Cardiac fibroblast (primary cell): ENCODE measurements around the gene GMCL1.
"Not testable (repeated sequence)": the region's sequence is repeated elsewhere in the genome, so short reads cannot be mapped to it uniquely, and the experiment has no call there.

Experiments used
- DNase-seq, 2 donors: peaks; one replicate each; pipeline versions ENCODE4 v3.0.0 to v3.0.0-alpha.2; 2010; ENCODE audit warnings: low read depth in 2 of 2
- H3K4me3 ChIP-seq, 2 donors: replicated peaks in 1 of 2; 1 replicate in 1 of 2; 2 replicates in 1 of 2; pipeline ENCODE4 v1.5.1; 2011; ENCODE audit warnings: low read depth in 2 of 2, low read length in 2 of 2, mild to moderate bottlenecking in 2 of 2, moderate library complexity in 1 of 2
- TF ChIP-seq, protein P1 (sequence below): IDR thresholded peaks from one replicate; pipeline ENCODE4 v1.5.1; 2011; ENCODE audit warnings: low read depth, mild to moderate bottlenecking, low read length, inconsistent platforms

GMCL1 gene

GRCh38 chr2:69847068-69847828, 17.8 kb downstream of the GMCL1 start:
- TF ChIP-seq, protein P1, sequence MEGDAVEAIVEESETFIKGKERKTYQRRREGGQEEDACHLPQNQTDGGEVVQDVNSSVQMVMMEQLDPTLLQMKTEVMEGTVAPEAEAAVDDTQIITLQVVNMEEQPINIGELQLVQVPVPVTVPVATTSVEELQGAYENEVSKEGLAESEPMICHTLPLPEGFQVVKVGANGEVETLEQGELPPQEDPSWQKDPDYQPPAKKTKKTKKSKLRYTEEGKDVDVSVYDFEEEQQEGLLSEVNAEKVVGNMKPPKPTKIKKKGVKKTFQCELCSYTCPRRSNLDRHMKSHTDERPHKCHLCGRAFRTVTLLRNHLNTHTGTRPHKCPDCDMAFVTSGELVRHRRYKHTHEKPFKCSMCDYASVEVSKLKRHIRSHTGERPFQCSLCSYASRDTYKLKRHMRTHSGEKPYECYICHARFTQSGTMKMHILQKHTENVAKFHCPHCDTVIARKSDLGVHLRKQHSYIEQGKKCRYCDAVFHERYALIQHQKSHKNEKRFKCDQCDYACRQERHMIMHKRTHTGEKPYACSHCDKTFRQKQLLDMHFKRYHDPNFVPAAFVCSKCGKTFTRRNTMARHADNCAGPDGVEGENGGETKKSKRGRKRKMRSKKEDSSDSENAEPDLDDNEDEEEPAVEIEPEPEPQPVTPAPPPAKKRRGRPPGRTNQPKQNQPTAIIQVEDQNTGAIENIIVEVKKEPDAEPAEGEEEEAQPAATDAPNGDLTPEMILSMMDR = no peak
- no peak for DNase-seq
- H3K4me3 ChIP-seq = no peak overlapping the region

GRCh38 chr2:69848186-69848790, 18.8 kb downstream of the GMCL1 start:
- H3K4me3 ChIP-seq = no peak overlapping the region
- TF ChIP-seq, protein P1 = no peak
- DNase-seq = peak in 1 of 2 donors; percentile 2

- TF ChIP-seq, protein P1 = no peak
- DNase-seq = no peak
- no peak overlapping the region for H3K4me3 ChIP-seq
Measured at GRCh38 chr2:69858261-69858660, 28.8 kb downstream of the GMCL1 start.

DNA sequence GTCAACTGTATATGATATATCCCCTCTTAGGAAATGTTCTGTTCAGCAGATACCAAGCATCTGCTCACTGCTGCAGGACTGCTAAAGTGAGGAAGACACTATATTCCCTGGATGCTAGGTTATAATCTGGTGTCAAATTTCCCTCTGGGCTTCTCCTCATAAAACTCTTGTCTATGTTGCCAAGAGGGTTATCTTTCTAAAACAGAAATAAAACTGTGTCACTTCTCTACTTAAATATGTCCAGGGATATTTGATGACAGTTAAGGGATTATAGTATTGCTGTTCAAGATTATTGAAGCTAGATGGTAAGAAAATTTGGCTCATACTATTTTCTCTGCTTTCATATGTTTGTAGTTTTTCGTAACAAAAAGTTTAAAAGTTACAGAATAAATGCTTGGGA, 33.8 kb downstream of the GMCL1 start:
- TF ChIP-seq, protein P1 = no peak
- DNase-seq = no peak
- H3K4me3 ChIP-seq = no peak overlapping the region

DNA sequence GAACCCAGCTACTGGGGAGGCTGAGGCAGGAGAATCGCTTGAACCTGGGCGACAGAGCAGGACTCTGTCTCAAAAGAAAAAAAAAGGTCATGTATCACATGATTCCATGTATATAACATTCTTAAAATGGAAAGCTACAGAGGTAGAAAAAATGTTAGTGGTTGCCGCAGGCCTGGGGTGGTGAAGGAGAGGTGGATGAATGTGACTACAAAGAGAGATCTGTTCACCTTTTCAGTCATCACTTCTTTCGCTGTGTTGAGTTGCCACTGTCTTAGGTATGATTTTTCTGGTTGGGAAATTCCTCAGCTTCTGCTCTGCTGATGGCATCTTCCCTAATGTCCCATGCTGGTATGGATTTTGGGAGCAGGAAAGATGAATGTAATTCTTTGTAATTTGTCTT, 59.0 kb downstream of the GMCL1 start:
- no peak overlapping the region for H3K4me3 ChIP-seq
- no peak for DNase-seq
- TF ChIP-seq, protein P1 = no peak

DNA sequence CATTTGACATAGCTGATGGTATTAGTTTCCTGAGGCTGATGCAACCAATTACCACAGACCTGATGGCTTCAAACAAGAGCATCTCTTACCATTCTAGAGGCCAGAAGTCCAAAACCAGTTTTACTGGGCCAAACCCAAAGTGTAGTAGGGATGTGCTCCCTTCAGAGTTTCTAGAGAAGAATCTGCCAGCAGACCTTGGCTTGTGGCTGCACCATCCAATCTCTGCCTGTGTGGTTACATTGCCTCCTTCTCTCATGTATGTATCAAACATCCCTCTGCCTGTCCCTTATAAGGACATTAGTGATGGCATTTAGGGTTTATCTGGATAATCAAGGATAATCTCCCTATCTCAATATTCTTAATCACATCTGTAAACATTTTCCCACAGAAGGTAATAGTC, 59.8 kb downstream of the GMCL1 start:
- TF ChIP-seq, protein P1 = no peak
- H3K4me3 ChIP-seq = no peak overlapping the region
- no peak for DNase-seq

GRCh38 chr2:69890881-69891280, 61.4 kb downstream of the GMCL1 start:
- TF ChIP-seq, protein P1 = no peak
- H3K4me3 ChIP-seq = no peak overlapping the region
- DNase-seq = no peak

DNA sequence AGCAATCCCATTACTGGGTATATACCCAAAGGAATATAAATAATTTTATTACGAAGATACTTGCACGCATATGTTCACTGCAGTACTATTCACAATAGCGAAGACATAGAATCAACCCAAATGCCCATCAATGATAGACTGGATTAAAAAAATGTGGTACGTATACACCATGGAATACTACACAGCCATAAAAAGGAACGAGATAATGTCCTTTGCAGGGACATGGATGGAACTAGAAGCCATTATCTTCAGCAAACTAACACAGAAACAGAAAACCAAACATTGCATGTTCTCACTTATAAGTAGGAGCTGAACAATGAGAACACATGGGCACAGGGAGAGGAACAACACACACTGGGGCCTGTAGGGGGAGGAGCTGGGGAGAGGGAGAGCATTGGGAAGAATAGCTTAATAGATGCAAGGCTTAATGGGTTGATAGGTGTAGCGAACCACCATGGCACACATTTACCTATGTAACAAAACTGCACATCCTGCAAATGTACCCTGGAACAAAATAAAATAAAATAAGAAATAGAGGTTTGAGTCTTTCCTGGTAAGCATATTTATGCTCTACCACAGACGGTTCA, 63.5 kb downstream of the GMCL1 start:
- not testable (repeated sequence) for H3K4me3 ChIP-seq
- DNase-seq = peak in 1 of 2 donors; percentile 10
